ENCODE data around the gene ZEB1.

DNA sequence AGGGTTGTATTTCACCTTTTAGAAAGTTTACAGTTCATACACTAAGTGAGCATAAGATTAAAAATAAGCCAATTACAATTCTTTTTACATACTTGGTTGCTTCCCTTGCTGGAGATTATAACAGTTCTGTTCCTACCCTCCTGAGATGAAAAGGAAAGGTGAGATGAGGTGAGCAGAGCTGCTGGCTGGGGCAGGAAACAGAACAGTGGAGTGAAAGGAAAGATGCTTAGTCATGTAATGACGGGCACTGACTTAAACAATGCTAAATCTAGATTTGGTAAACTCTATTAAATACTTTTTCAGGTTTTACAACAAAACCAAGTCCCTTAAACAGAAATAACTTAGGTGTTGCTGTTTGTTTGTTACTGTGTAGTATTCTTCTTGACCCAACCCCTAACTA, 19.9 kb upstream of the ZEB1 start:
- TF ChIP-seq CTCF (IDR thresholded peaks at IDR 0.05) (no peak), POLR2A (IDR thresholded peaks at IDR 0.05) (no peak)
